Mesenchymal stem cell (in vitro differentiated cells and primary cell): ENCODE measurements around the gene ZNF511.

ENCODE experiments used
- DNase-seq: peaks from one replicate; pipeline ENCODE4 v3.0.0-alpha.2; 2013
- H2AFZ ChIP-seq: one replicate; pipeline ENCODE4 v1.6.1; 2013; ENCODE audit warnings: low read depth, mild to moderate bottlenecking, control low read depth, inconsistent platforms, low read length, moderate library complexity
- H2AK5ac ChIP-seq: 2 replicates; pipeline ENCODE4 v1.6.1; 2013; ENCODE audit warnings: low read length, moderate library complexity, mild to moderate bottlenecking, inconsistent platforms; ENCODE audit not compliant: severe bottlenecking
- H2BK120ac ChIP-seq: one replicate; pipeline ENCODE4 v1.6.1; 2013; ENCODE audit warnings: low read depth, mild to moderate bottlenecking, inconsistent platforms, low read length, moderate library complexity
- H2BK12ac ChIP-seq, 2 experiments: one replicate each; pipeline ENCODE4 v1.6.1; 2013; ENCODE audit warnings: inconsistent platforms in 2 of 2, low read length in 2 of 2, mild to moderate bottlenecking in 2 of 2, moderate library complexity in 2 of 2, control low read depth in 1 of 2
- H2BK15ac ChIP-seq: one replicate; pipeline ENCODE4 v1.6.1; 2013; ENCODE audit warnings: mild to moderate bottlenecking, low read depth, inconsistent platforms; ENCODE audit not compliant: poor library complexity, severe bottlenecking
- H2BK5ac ChIP-seq: 2 replicates; pipeline ENCODE4 v1.6.1; 2013; ENCODE audit warnings: low read depth, mild to moderate bottlenecking, low read length, control low read depth, inconsistent platforms; ENCODE audit not compliant: poor library complexity, severe bottlenecking
- H3K14ac ChIP-seq, 2 experiments: one replicate each; pipeline ENCODE4 v1.6.1; 2013; ENCODE audit warnings: inconsistent platforms in 2 of 2, low read length in 2 of 2, control low read depth in 1 of 2, mild to moderate bottlenecking in 1 of 2, moderate library complexity in 1 of 2
- H3K18ac ChIP-seq, 2 experiments: one replicate each; pipeline ENCODE4 v1.6.1; 2013; ENCODE audit warnings: inconsistent platforms in 2 of 2, low read length in 2 of 2, control low read depth in 1 of 2, low read depth in 1 of 2, mild to moderate bottlenecking in 1 of 2
- H3K23ac ChIP-seq, 2 experiments: one replicate each; pipeline ENCODE4 v1.6.1; 2013; ENCODE audit warnings: inconsistent platforms in 2 of 2, low read length in 2 of 2, mild to moderate bottlenecking in 2 of 2, moderate library complexity in 2 of 2, control low read depth in 1 of 2
- H3K27ac ChIP-seq: 2 replicates; pipeline ENCODE4 v1.5.1; 2013; ENCODE audit warnings: mild to moderate bottlenecking, moderate library complexity, low read length, control low read depth, inconsistent platforms; ENCODE audit not compliant: poor library complexity, severe bottlenecking
- H3K27me3 ChIP-seq, 2 experiments: 2 replicates each; pipeline versions ENCODE4 v1.6.1 to v1.7.0; 2013; ENCODE audit warnings: low read length in 2 of 2, mild to moderate bottlenecking in 2 of 2, moderate library complexity in 2 of 2, control low read depth in 1 of 2, inconsistent platforms in 1 of 2; ENCODE audit not compliant: control insufficient read depth in 1 of 2, insufficient read depth in 1 of 2
- H3K36me3 ChIP-seq, 2 experiments: 2 replicates each; pipeline versions ENCODE4 v1.6.1 to v1.7.0; 2013; ENCODE audit warnings: low read length in 2 of 2, control low read depth in 1 of 2, inconsistent platforms in 1 of 2, low read depth in 1 of 2, mild to moderate bottlenecking in 1 of 2; ENCODE audit not compliant: insufficient read depth in 2 of 2, control insufficient read depth in 1 of 2
- H3K4ac ChIP-seq, 2 experiments: one replicate each; pipeline ENCODE4 v1.6.1; 2013; ENCODE audit warnings: inconsistent platforms in 2 of 2, low read length in 2 of 2, mild to moderate bottlenecking in 2 of 2, moderate library complexity in 2 of 2, control low read depth in 1 of 2, low read depth in 1 of 2
- H3K4me1 ChIP-seq: 2 replicates; pipeline ENCODE4 v1.6.1; 2013; ENCODE audit warnings: low read depth, low read length, control low read depth; ENCODE audit not compliant: control insufficient read depth, insufficient read depth
- H3K4me2 ChIP-seq: 2 replicates; pipeline ENCODE4 v1.6.1; 2013; ENCODE audit warnings: low read length, mild to moderate bottlenecking, inconsistent platforms; ENCODE audit not compliant: poor library complexity, severe bottlenecking
- H3K4me3 ChIP-seq, 2 experiments: 2 replicates each; pipeline versions ENCODE4 v1.5.1 to v1.7.0; 2013; ENCODE audit warnings: low read length in 2 of 2, mild to moderate bottlenecking in 2 of 2, control low read depth in 1 of 2, low read depth in 1 of 2; ENCODE audit not compliant: insufficient read depth in 1 of 2
- H3K79me1 ChIP-seq: replicated peaks from 2 replicates; pipeline ENCODE4 v1.6.1; 2013; ENCODE audit warnings: mild to moderate bottlenecking, control low read depth, low read length, inconsistent platforms; ENCODE audit not compliant: poor library complexity, severe bottlenecking
- H3K9ac ChIP-seq: 2 replicates; pipeline ENCODE4 v1.7.0; 2013; ENCODE audit warnings: mild to moderate bottlenecking, low read length, moderate library complexity
- H3K9me3 ChIP-seq: 2 replicates; pipeline ENCODE4 v1.7.0; 2013; ENCODE audit warnings: mild to moderate bottlenecking, low read length; ENCODE audit not compliant: control insufficient read depth
- H4K8ac ChIP-seq: one replicate; pipeline ENCODE4 v1.6.1; 2013; ENCODE audit warnings: inconsistent platforms, mild to moderate bottlenecking, low read length, moderate library complexity
- H4K91ac ChIP-seq: one replicate; pipeline ENCODE4 v1.6.1; 2013; ENCODE audit warnings: mild to moderate bottlenecking, low read length, inconsistent platforms
- WGBS: methylation state at CpG from one replicate; pipeline ENCODE4 v1.1.7; 2013; ENCODE audit warnings: mixed read lengths; 5-methylcytosine and 5-hydroxymethylcytosine counted together

Gene ZNF511

GRCh38 chr10:133326745-133327650 is 18.3 kb downstream of the ZNF511 start:
- WGBS, result 73% methylated on average over 26 of the region's 28 CpGs
- Histone ChIP-seq H4K91ac (peak overlapping the region; percentile 2), H3K14ac (no peak overlapping the region), H3K36me3 (peaks cover 0 to 4% of the 10 kb centered on the region in 2 experiments), H2AK5ac (peak overlapping the region; percentile 68), H3K4me2 (peak overlapping the region; percentile 19), H3K4me1 (peaks cover 47% of the 10 kb centered on the region), H2BK15ac (no peak overlapping the region), H3K4me3 (no peak overlapping the region), H3K9ac (no peak overlapping the region), H3K79me1 (no peaks in the 10 kb centered on the region), H2BK12ac (no peak overlapping the region), H3K9me3 (no peaks in the 10 kb centered on the region), H3K27me3 (peaks cover 4 to 69% of the 10 kb centered on the region in 2 experiments), H3K18ac (no peak overlapping the region), H3K27ac (peak overlapping the region; percentile 13), H4K8ac (no peak overlapping the region), H2BK5ac (no peak overlapping the region), H3K4ac (no peak overlapping the region), H2AFZ (no peak overlapping the region), H2BK120ac (no peak overlapping the region), H3K23ac (no peak overlapping the region)
- DNase-seq, result no peak

- Histone ChIP-seq H3K36me3 (peaks cover 0 to 4% of the 10 kb centered on the region in 2 experiments), H3K4me1 (peaks cover 47% of the 10 kb centered on the region), H4K8ac (no peak overlapping the region), H3K4ac (no peak overlapping the region), H3K14ac (peak overlapping the region in 1 of 2 experiments; percentile 69), H3K27me3 (peaks cover 11 to 76% of the 10 kb centered on the region in 2 experiments), H3K9ac (no peak overlapping the region), H4K91ac (no peak overlapping the region), H3K27ac (peak overlapping the region; percentile 24), H3K9me3 (no peaks in the 10 kb centered on the region), H2BK15ac (no peak overlapping the region), H2AFZ (no peak overlapping the region), H2AK5ac (peak overlapping the region; percentile 97), H2BK12ac (no peak overlapping the region), H3K79me1 (no peaks in the 10 kb centered on the region), H3K23ac (no peak overlapping the region), H2BK120ac (no peak overlapping the region), H2BK5ac (no peak overlapping the region), H3K18ac (no peak overlapping the region), H3K4me3 (no peak overlapping the region), H3K4me2 (peak overlapping the region; percentile 19)
- 59% methylated on average over 10 of the region's 12 CpGs for WGBS
- no peak for DNase-seq
These were observed 19.1 kb downstream of the ZNF511 start for GRCh38 chr10:133327651-133328357.

GRCh38 chr10:133328358-133329343 is 19.9 kb downstream of the ZNF511 start:
- WGBS, result 82% methylated on average over 15 of the region's 15 CpGs
- H2BK15ac ChIP-seq, result no peak overlapping the region
- H3K36me3 ChIP-seq, result peaks cover 0 to 4% of the 10 kb centered on the region in 2 experiments
- H4K8ac ChIP-seq, result no peak overlapping the region
- peak overlapping the region; percentile 97 for H2AK5ac ChIP-seq
- no peak overlapping the region for H4K91ac ChIP-seq
- no peak for DNase-seq
- no peak overlapping the region for H2BK12ac ChIP-seq
- peak overlapping the region; percentile 70 for H2BK5ac ChIP-seq
- peaks cover 18 to 73% of the 10 kb centered on the region in 2 experiments for H3K27me3 ChIP-seq
- no peak overlapping the region for H3K14ac ChIP-seq
- no peak overlapping the region for H2AFZ ChIP-seq
- H3K79me1 ChIP-seq, result no peaks in the 10 kb centered on the region
- no peak overlapping the region for H3K4ac ChIP-seq
- peaks cover 47% of the 10 kb centered on the region for H3K4me1 ChIP-seq
- H3K4me2 ChIP-seq, result no peak overlapping the region
- H3K18ac ChIP-seq, result no peak overlapping the region
- no peaks in the 10 kb centered on the region for H3K9me3 ChIP-seq
- no peak overlapping the region for H3K9ac ChIP-seq
- no peak overlapping the region for H2BK120ac ChIP-seq
- no peak overlapping the region for H3K23ac ChIP-seq
- peak overlapping the region; percentile 75 for H3K27ac ChIP-seq
- H3K4me3 ChIP-seq, result no peak overlapping the region
